ENCODE data around the gene KCNIP2. TPM values are rescaled to one million over a fixed set of nuclear protein-coding genes. Genes with fewer than 3 reads are reported as not detected.

The KCNIP2 gene
- total RNA-seq, 2 experiments from 2014 or later: 1.0 to 1.1 TPM

GRCh38 chr10:101834341-101834740 lies 9.3 kb downstream of the KCNIP2 start:
- ChIA-PET POLR2A (no interaction called here), CTCF (interaction anchor here (1.4 kb wide), 1 partner anchor 53 kb away, joined by 4 read pairs; no protein-coding TSS in a partner anchor)

DNA sequence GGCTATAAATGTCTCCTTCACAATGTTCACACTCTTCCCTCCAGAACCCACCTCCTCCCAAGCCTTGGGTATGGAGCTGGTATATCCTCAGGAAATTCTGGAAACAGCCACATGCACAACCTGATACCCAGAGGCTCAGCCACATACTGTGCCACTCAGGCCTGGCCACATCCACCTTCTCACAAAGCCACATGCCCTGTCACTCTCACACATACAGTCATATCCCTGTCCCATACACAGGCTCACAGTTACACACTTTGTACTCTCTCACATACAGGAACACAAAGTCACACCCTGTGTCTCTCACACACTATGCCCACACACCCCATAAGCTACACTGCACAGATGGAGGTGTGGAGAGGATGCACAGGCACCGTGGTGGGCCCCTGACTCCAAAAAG lies 10.1 kb downstream of the KCNIP2 start:
- POLR2A ChIA-PET: no interaction called here

GRCh38 chr10:101832325-101832771 lies 11.3 kb downstream of the KCNIP2 start:
- POLR2A ChIA-PET: no interaction called here
- CTCF ChIA-PET: interaction anchor here (6.0 kb wide), 1 partner anchor 9 kb away, joined by 33 read pairs; the partner anchor contains the start of gene KCNIP2

More for the DNA sequence above, 10.1 kb downstream of the KCNIP2 start:
- CTCF ChIA-PET: interaction anchor here (1.4 kb wide), 1 partner anchor 52 kb away, joined by 4 read pairs; no protein-coding TSS in a partner anchor

DNA sequence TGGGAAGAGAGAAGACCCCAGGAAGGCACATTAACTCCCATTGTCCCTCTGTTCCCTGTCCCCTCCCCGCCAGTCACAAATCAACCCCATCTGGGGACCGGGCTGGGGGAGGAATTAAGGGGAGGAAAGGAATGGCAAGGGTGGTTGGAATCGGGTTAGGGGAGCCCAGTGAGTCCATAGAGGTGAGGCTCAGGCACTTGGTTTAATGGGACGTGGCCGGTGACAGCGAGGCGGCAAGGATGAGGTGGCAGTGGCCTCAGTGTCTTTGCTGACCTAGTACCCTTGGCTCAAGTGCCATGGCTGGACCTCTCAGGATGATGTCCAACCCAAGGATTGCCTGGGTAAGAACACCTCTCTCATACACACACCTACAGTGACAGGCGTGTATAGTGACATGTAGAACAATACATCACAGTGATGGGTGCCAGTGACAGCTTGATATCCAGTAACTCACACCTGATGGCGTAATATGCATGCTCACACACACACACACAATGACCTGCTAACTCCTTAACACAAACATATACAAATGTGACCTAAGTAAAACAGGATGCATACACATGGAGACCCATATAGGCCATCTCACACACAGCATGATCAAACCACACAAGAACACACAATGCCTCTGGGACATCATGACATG lies 12.3 kb downstream of the KCNIP2 start:
- POLR2A ChIA-PET: interaction anchor here (1.7 kb wide), 1 partner anchor 13 kb away, joined by 11 read pairs; the partner anchor contains the start of gene OGA
- CTCF ChIA-PET: interaction anchor here (6.0 kb wide), 1 partner anchor 10 kb away, joined by 33 read pairs; the partner anchor contains the start of gene KCNIP2

DNA sequence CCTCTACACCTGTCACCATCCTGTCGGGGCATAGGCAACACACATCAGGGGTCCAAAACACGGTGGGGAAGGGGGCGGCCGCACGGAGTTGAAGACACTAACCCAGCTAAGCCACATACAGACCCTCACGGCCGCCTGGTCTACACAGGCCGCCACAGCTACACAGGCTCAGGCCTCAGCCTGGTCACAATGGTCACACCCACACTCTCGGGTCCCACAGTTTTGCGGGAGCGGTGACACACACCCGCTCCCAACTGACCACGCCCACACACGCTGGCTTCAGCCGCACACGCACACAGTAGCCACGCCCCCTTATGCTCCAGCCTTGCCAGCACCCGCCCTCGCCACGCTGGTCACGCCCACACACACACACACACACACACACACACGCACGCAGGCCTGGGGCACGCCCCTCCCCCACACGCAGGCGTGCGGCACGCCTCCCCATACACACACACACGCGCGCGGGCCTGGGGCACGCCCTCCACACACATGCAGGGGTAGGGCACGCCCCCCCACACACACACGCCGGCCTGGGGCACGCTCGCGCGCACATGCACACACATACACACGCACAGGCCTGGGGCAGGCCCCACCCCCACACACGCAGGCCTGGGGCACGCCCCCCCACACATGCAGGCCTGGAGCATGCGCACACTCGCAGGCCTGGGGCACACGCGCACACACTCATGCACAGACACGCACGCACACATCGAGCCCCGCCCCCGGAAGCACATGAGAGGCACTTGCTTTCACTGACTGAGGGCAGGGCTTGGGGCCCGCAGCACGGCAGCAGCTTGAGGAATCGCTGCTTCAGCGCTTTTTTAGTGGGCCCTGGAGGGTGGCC lies 13.1 kb downstream of the KCNIP2 start:
- POLR2A ChIA-PET: interaction anchor here (1.7 kb wide), 1 partner anchor 12 kb away, joined by 11 read pairs; the partner anchor contains the start of gene OGA

DNA sequence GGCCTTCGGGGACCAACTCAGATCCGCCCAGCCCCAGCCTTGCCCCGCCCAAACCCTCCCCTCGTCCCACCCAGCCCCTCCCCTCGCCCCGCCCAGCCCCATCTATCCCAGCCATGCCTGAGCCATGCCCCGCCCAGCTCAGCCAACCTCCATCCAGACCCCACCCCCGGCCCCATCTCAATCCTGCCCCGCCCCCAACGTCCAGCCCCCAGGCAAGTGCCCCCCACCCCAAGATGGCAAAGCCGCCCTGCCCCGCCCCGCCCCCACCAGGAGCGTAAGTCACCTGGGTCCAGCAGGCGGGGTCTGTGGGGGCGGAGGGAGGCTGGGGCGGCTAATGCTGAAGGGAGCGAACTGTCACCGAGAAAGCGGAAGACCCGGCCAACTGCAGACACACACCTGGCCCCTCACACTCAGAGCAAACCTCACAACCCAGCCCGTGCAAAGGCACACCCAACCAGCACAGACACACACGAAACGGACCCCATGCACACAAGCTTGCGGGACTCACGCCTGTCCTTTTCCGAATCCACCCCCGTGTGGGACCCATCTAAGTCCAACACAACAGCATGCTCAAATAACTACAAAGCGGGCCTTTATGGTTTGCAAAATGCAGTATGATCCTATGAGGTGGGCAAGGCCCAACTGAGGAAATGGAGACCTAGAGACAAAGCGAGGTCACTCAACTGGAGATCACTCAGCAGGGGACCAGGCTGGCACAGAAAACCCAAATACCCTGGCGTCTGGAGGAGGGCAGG lies 13.9 kb downstream of the KCNIP2 start:
- CTCF ChIA-PET: interaction anchor here (1.5 to 6.0 kb wide), 2 partner anchors 11 to 12 kb away, joined by 5 to 33 read pairs; partner anchors contain the start of genes KCNIP2 and OGA

More for the DNA sequence above, 13.1 kb downstream of the KCNIP2 start:
- CTCF ChIA-PET: interaction anchor here (1.5 to 6.0 kb wide), 2 partner anchors 11 to 12 kb away, joined by 5 to 33 read pairs; partner anchors contain the start of genes KCNIP2 and OGA

DNA sequence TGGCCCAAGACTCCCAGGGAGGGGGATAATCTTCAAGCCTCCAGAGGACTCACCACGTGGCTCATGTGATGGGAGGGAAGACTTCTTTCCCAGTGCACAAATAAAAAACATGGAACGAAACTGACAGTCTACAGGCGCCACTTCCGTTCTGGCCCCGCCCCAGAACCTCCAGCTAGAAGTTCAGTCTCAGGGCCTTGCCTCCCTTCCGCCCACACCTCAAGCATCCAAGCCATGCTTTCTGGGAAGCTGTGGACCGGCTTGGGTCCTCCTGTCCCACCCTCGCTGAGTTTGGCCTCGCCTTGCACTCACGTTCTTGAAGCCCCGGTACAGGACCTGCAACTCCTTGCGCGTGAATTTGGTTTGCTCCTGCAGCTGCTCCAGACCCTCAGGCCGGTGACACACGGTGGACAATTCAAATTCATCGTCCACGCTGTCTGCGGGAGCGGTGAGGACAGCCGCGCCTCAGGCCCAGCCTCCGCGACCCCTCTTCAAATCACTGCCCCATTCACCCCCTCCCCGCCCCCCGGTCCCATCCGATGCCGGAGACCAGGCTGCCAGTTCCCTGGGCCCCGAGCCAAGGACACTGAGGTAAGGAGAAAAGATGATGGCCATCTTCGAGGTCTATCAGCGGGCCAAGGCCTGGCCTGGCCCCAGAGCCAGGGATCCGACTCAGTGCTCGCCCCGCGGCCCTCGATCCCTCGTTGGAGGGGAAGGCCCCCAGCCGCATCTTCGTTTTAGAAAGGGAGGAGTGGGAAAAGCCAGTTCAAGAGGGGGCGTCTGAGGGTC lies 14.6 kb downstream of the KCNIP2 start:
- ChIA-PET CTCF (interaction anchor here (0.9 to 6.0 kb wide), 3 partner anchors 10 to 12 kb away, joined by 3 to 33 read pairs (median 5); partner anchors contain the start of genes KCNIP2 and OGA), POLR2A (interaction anchor here (1.7 kb wide), 1 partner anchor 11 kb away, joined by 13 read pairs; the partner anchor contains the start of gene OGA)

More for the DNA sequence above, 13.9 kb downstream of the KCNIP2 start:
- POLR2A ChIA-PET: interaction anchor here (1.7 kb wide), 1 partner anchor 11 kb away, joined by 11 read pairs; the partner anchor contains the start of gene OGA

GRCh38 chr10:101827919-101828600 lies 15.5 kb downstream of the KCNIP2 start:
- POLR2A ChIA-PET: interaction anchor here (1.7 kb wide), 1 partner anchor 10 kb away, joined by 13 read pairs; the partner anchor contains the start of gene OGA
- CTCF ChIA-PET: interaction anchor here (0.9 to 6.0 kb wide), 2 partner anchors 9 to 13 kb away, joined by 3 to 33 read pairs; partner anchors contain the start of gene KCNIP2

GRCh38 chr10:101826852-101827434 lies 16.7 kb downstream of the KCNIP2 start:
- POLR2A ChIA-PET: interaction anchor here (1.7 kb wide), 1 partner anchor 9 kb away, joined by 13 read pairs; the partner anchor contains the start of gene OGA
- CTCF ChIA-PET: interaction anchor here (1.1 to 6.0 kb wide), 2 partner anchors 9 to 14 kb away, joined by 5 to 33 read pairs; partner anchors contain the start of gene KCNIP2

DNA sequence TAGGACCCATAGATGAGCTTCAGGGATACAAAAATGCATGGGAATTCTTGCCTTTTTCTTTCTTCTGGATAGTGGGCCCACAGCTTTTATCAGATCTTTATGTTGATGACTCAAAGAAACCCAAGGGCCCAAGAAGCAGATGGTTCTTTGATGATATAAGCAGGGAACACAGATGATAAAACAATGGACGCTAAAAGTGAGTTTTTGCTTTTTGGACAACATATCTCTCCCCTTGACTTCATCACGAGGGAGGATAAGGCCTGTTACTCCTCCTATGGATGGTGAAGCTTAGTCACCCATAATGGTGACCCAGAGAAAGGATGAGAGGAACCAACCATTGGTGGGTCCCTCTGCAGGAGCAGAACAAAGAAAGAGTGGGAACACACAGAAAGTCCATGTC lies 18.9 kb downstream of the KCNIP2 start:
- ChIA-PET POLR2A (no interaction called here), CTCF (interaction anchor here (0.9 kb wide), 1 partner anchor 16 kb away, joined by 3 read pairs; no protein-coding TSS in a partner anchor)

DNA sequence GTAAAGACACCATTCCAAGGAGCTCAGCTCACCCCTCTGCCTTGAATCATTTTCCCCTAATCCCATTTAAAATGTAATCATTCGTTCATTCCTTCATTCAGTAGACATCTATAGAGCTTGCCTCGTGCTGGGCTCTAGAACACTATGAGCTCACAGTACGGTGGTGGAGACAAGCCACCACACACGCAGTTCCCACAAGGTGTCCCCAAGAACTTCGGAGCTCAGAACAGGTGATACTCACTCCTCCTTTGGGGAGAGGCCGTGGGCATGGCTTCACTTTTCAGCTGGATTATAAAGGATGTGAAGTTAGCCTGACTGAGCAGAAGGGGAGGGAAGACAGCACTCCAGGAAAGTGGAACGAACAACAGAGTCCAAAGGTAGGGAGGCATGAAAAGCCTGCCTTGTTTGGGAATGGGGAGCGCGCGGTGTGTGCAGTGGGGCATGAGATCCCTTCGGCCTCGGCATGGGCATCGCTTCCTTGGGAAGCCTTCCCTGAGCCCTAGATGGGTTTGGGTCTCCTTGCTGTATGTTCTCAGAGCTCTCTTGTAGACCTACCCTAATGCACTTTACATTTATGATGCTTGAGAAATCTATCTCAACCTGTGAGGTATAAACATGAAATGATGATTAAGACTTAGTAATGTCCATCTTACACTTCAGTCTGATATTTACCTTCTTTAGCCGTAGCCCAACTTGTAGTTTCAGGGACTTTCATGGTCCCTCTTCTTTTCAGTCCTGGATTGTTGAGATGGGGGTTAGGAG lies 24.5 kb downstream of the KCNIP2 start:
- CTCF ChIA-PET: interaction anchor here (0.6 to 2.9 kb wide), 9 partner anchors 9 to 778 kb away, joined by 3 to 12 read pairs (median 3); partner anchors contain the start of gene NPM3

GRCh38 chr10:101818119-101818871 lies 25.3 kb downstream of the KCNIP2 start, which contains the start of gene OGA:
Gene OGA, minus strand, starts transcription at chr10:101818444. Its CDS starts 422 bp downstream, at chr10:101818022.
- CTCF ChIA-PET: interaction anchor here (0.5 to 2.9 kb wide), 9 partner anchors 11 to 1669 kb away, joined by 3 to 12 read pairs (median 3); partner anchors contain the start of gene NPM3
- POLR2A ChIA-PET: interaction anchor here (0.6 to 2.5 kb wide), 10 partner anchors 10 to 296 kb away, joined by 3 to 20 read pairs (median 6); partner anchors contain the start of genes ARMH3 and NPM3

More for the DNA sequence above, 24.5 kb downstream of the KCNIP2 start:
- POLR2A ChIA-PET: interaction anchor here (0.6 to 2.5 kb wide), 9 partner anchors 9 to 295 kb away, joined by 3 to 20 read pairs (median 6); partner anchors contain the start of genes ARMH3 and NPM3

DNA sequence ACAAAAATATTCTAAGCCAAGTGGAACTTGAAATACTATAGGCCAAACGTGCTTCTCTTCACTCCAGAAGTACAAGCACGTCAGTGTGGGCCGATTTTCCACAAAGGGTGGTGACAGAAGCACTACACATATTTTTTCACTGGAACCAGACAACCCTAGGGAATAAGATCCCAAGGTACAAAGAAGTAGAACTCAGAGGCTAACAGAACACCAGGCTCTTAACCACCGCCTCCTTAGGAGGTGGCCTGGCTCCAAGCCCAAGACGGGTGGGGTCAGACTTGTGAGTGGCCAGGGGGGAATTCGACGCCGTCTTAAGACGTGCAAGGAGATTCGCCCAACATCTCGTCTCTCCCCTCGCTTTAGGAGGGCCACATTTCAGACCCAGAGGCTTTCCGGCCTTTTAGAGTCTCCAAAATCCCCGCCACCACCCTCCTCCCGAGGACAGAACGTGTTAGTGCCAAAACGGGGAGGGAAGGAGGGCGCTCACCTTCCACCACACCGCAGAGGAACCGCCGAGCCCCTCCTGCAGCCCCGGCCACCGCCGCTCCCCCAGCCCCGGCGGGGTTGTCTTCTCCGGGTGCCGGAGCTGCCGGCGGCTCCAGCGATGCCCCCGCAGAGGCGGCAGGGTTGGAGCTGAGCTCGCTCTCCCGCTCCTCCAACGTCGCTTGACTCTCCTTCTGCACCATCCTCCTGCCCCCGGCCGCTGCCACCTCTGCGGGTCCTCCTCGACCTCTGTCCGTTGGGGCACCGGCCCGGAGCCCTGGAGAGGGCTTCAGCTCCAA lies 26.1 kb downstream of the KCNIP2 start:
- POLR2A ChIA-PET: interaction anchor here (0.6 to 2.5 kb wide), 13 partner anchors 9 to 859 kb away, joined by 3 to 20 read pairs (median 6); partner anchors contain the start of genes ARMH3 and NPM3
- CTCF ChIA-PET: interaction anchor here (0.5 to 2.9 kb wide), 5 partner anchors 12 to 1668 kb away, joined by 3 to 12 read pairs (median 5); no protein-coding TSS in a partner anchor

- ChIA-PET CTCF (no interaction called here), POLR2A (interaction anchor here (0.6 to 0.7 kb wide), 4 partner anchors 18 to 480 kb away, joined by 3 to 6 read pairs (median 4); no protein-coding TSS in a partner anchor)
These were observed 26.7 kb downstream of the KCNIP2 start for GRCh38 chr10:101816913-101817336.
